IPS-15b (cell line): ENCODE results near the gene TEAD2.
"Not testable (repeated sequence)": the region's sequence is repeated elsewhere in the genome, so short reads cannot be mapped to it uniquely, and the experiment has no call there.

Experiments used
- H3K27me3 ChIP-seq: one replicate; pipeline ENCODE4 v1.6.1; 2013; ENCODE audit warnings: low read length; ENCODE audit not compliant: control insufficient read depth, insufficient read depth
- H3K36me3 ChIP-seq: one replicate; pipeline ENCODE4 v1.6.1; 2013; ENCODE audit warnings: low read length; ENCODE audit not compliant: control insufficient read depth, insufficient read depth
- H3K4me1 ChIP-seq: one replicate; pipeline ENCODE4 v1.6.1; 2013; ENCODE audit warnings: mild to moderate bottlenecking, low read length; ENCODE audit not compliant: control insufficient read depth, insufficient read depth
- H3K4me3 ChIP-seq: one replicate; pipeline ENCODE4 v1.5.1; 2013; ENCODE audit warnings: low read depth, low read length
- H3K9ac ChIP-seq: one replicate; pipeline ENCODE4 v1.6.1; 2013; ENCODE audit warnings: low read depth, mild to moderate bottlenecking, low read length
- H3K9me3 ChIP-seq: one replicate; pipeline ENCODE4 v1.6.1; 2013; ENCODE audit warnings: mild to moderate bottlenecking, low read length; ENCODE audit not compliant: control insufficient read depth, insufficient read depth

The TEAD2 gene

DNA sequence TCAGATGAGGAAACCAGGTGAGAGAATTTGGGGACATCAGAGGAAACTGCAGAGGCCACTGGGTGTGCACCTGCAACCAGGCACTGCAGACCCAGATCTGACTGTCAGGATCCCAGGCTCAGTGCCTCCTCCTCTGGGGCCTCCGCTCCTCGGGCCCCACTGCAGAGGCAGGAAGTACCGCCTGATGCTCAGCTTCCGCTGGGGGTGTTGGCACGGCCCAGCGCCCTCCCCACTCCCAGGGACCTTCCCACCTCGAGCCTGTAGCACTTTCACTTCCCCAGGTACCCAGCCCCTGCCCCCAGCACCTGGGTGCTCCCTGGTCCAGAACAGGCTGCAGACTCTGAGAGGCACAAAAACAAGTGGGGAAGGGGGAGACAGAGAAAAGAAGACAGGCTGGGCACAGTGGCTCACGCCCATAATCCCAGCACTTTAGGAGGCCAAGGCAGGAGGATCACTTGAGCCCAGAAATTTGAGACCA lies 28.4 kb downstream of the TEAD2 start:
- Histone ChIP-seq H3K36me3 (no peaks in the 10 kb centered on the region), H3K4me1 (peaks cover 2% of the 10 kb centered on the region), H3K27me3 (peaks cover 17% of the 10 kb centered on the region), H3K9ac (no peak overlapping the region), H3K9me3 (no peaks in the 10 kb centered on the region), H3K4me3 (no peak overlapping the region)

DNA sequence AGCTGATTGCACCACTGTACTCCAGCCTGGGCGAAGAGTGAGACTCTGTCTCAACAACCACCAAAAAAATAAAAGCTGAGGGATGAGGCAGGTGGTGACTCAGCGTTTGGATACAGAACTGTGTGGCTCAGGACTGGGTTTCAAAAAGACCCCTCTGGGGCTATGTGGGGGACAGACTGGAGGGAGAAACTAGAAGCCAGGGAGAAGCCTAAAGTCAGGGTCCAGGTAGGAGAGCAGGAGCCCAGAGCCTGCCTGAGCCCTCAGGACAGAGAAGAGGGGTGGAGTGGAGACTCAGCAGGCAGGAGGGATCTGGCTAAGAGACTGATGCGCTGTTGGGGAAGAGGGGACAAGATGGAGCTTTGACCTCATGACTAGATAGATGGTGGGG lies 28.8 kb downstream of the TEAD2 start:
- Histone ChIP-seq H3K36me3 (no peaks in the 10 kb centered on the region), H3K4me1 (peaks cover 2% of the 10 kb centered on the region), H3K27me3 (peaks cover 15% of the 10 kb centered on the region), H3K9me3 (no peaks in the 10 kb centered on the region), H3K4me3 (no peak overlapping the region), H3K9ac (no peak overlapping the region)

DNA sequence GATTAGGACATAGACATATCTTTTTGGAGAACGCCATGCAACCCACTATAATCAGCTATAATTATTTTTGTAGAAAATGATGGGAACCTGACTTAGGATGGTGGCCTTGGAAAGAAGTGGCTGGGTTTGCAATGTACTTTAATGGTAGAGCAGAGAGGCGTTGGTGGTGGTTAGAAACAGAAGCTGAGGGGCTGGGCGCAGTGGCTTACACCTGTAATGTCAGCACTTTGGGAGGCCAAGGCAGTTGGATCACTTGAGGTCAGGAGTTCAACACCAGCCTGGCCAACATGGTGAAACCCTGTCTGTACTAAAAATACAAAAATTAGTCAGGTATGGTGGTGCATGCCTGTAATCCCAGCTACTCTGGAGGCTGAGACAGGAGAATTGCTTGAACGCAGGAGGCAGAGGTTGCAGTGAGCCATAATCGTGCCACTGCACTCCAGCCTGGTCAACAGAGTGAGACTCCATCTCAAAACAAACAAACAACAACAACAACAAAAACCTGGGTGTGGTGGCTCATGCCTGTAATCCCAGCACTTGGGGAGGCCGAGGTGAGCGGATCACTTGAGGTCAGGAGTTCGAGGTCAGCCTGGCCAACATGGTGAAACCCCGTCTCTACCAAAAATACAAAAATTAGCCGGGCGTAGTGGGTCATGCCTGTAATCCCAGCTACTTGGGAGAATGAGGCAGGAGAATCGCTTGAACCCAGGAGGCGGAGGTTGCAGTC lies 29.4 kb downstream of the TEAD2 start:
- not testable (repeated sequence) for H3K9me3 ChIP-seq, H3K9ac ChIP-seq, H3K4me3 ChIP-seq, H3K4me1 ChIP-seq, H3K36me3 ChIP-seq
- H3K27me3 ChIP-seq = peaks cover 13% of the 10 kb centered on the region

DNA sequence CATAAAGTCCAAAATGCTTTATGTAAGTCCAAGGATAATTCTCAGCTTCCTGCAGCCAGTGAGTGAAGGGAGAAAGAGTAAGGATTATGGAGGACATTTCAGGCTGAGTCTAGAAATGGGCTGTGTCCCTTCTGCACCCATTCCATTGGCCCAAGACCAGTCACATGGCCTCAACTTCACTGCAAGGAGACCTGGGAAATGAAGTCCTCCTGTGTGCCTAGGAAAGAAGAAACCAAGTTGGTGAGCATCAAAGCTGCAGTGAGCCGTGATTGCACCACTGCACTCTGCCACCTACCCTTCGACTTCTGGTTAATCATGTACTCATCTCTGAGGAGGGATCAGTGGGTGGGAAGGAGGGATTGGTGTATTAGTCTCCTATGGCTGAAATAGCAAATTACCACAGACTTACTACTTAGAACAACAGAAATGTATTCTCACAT lies 30.6 kb downstream of the TEAD2 start:
- no peaks in the 10 kb centered on the region for H3K36me3 ChIP-seq
- H3K9ac ChIP-seq = no peak overlapping the region
- H3K9me3 ChIP-seq = no peaks in the 10 kb centered on the region
- peaks cover 2% of the 10 kb centered on the region for H3K4me1 ChIP-seq
- H3K27me3 ChIP-seq = peaks cover 2% of the 10 kb centered on the region
- no peak overlapping the region for H3K4me3 ChIP-seq

DNA sequence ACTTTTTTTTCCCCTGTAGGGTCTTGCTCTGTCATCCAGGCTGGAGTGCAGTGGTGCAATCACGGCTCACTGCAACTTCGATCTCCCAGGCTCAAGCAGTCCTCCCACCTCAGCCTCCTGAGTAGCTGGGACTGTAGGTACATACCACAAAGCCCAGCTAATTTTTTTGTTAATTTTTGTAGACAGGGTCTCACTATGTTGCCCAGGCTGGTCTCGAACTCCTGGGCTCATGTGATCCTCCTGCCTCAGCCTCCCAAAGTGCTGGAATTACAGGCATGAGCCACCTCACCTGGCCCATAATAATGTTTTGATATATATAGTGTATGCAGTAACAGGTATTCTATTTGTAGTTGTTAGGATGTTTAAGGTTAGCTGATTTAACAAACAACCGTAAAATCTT lies 31.0 kb downstream of the TEAD2 start:
- not testable (repeated sequence) for H3K36me3 ChIP-seq, H3K27me3 ChIP-seq, H3K4me1 ChIP-seq, H3K9ac ChIP-seq, H3K9me3 ChIP-seq, H3K4me3 ChIP-seq

DNA sequence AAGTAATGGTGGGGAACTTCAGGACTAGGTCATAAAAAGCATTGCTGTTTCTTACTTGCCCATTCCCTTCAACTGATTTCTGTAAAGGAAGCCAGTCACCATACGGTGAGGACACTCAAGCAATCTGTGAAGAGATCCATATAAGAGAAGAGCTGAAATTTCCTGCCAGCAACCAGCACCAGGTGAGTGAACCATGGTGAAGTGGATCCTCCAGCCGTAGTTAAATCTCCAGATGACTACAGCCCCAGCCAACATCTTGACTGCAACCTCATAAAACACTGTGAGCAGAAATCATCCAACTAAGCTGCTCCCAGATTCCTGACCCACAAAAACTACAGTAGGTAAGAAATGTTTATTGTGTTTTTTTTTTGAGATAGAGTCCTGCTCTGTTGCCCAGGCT lies 33.5 kb downstream of the TEAD2 start:
- Histone ChIP-seq H3K9ac (no peak overlapping the region), H3K27me3 (no peaks in the 10 kb centered on the region), H3K4me3 (no peak overlapping the region), H3K36me3 (no peaks in the 10 kb centered on the region), H3K9me3 (no peaks in the 10 kb centered on the region), H3K4me1 (no peaks in the 10 kb centered on the region)

DNA sequence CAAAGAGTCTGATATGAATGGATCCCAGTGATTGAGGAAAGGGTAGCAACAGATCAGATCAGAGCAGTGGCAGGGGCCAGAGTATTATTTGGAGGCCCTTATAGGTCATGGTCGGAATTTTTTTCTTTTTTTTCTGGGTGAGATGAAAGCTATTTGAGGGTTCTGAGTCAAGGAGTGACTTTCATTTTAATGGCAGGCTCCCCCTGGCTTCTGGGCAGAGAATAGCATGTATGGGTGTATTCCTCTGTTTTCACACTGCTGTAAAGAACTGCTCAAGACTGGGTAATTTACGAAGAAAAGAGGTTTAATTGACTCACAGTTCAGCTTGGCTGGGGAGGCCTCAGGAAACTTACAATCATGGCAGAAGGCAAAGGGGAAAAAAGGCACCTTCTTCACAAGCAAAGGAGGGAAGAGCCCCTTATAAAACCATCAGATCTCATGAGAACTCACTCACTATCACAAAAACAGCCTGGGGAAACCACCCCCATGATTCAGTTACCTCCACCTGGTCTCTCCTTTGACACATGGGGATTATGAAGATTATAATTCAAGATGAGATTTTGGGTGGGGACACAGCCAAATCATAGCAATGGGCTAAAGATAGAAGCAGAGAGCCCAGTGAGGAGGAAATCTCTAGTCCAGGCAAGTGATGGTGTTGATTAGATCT lies 34.2 kb downstream of the TEAD2 start:
- Histone ChIP-seq H3K4me1 (no peaks in the 10 kb centered on the region), H3K9ac (no peak overlapping the region), H3K4me3 (no peak overlapping the region), H3K36me3 (no peaks in the 10 kb centered on the region), H3K27me3 (no peaks in the 10 kb centered on the region), H3K9me3 (no peaks in the 10 kb centered on the region)

DNA sequence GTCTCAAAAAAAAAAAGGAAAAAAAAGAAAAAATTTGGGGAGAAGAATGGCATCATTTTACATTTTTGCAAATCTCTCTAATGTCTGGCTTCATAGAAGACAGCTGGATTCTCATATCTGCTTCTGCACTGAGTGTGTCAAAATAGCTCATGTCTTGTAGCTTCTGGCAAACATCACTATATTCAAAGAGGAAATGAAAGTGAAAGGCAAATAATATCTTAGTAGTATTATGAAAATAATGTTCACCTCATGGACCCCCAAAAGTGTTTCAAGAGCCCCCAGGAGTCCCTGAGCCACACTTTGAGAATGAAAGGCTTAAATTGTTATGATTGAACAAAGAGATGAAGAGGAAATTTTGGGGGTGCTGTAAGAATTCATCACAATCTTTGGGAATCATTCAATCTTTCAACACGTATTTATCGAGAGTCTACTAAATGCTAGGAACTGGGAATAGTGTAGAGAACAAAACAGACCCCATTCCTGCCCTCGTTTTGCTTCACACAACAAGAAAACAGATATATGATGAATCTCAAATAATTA lies 36.0 kb downstream of the TEAD2 start:
- Histone ChIP-seq H3K4me3 (no peak overlapping the region), H3K9ac (no peak overlapping the region), H3K9me3 (no peaks in the 10 kb centered on the region), H3K36me3 (no peaks in the 10 kb centered on the region), H3K4me1 (no peaks in the 10 kb centered on the region), H3K27me3 (no peaks in the 10 kb centered on the region)

DNA sequence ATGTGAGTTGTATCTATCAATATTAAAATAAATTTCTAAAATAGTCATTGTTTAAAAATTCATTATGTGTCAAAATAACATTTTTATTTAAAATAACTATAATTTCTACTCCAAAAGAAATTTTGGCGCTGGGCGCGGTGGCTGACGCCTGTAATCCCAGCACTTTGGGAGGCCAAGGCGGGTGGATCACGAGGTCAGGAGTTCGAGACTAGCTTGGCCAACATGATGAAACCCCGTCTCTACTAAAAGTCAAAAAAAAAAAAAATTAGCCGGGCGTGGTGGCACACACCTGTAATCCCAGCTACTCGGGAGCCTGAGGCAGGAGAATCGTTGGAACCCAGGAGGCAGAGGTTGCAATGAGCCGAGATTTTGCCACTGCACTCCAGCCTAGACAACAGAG lies 36.5 kb downstream of the TEAD2 start:
- not testable (repeated sequence) for H3K4me1 ChIP-seq, H3K36me3 ChIP-seq, H3K9me3 ChIP-seq, H3K9ac ChIP-seq, H3K4me3 ChIP-seq, H3K27me3 ChIP-seq

DNA sequence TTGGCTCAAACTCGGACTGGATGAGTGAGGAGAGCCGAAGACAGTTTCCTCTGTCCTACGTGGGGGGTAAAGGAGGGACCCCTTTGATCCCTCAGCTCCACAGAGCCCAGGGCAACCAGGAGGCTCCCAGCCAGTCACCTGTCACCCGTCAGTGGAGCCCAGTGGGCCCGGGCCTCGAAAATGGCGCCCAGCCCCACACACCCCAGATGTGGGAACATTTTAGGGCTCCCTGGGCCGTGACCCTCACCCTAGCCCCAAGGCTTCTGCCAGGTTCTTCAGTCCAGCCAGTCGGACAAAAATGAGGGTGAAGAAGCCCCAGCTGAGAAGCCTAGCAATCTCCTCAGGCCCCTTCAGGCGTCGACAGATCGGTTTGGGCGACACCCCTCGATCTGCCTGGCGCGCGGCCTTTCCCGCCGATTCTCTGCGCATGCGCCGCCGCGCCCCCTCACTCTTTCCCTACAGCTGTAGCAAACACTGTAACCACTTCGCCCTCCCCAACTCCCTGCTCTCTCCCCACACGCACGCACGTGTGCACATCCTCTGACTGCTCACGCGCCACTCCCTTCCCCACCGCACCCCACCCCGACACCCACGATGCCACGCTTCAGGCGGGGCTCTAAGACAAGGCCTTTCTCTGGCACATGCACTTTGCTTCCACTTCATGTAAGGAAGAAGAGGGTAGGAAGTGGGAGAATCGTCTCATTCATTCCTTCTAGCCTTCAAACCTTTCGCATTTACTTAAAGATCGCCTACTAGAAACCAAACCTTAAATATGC lies 37.2 kb downstream of the TEAD2 start, which contains the start of gene SLC6A16:
SLC6A16 (minus strand) TSS at position 391 of the 776 bp plus-strand sequence. CDS start 13,844 bp downstream, outside the sequence.
- Histone ChIP-seq H3K36me3 (no peaks in the 10 kb centered on the region), H3K4me1 (no peaks in the 10 kb centered on the region), H3K4me3 (no peak within 1 kb of the TSS), H3K9me3 (no peaks in the 10 kb centered on the region), H3K9ac (no peak within 1 kb of the TSS), H3K27me3 (no peaks in the 10 kb centered on the region)

DNA sequence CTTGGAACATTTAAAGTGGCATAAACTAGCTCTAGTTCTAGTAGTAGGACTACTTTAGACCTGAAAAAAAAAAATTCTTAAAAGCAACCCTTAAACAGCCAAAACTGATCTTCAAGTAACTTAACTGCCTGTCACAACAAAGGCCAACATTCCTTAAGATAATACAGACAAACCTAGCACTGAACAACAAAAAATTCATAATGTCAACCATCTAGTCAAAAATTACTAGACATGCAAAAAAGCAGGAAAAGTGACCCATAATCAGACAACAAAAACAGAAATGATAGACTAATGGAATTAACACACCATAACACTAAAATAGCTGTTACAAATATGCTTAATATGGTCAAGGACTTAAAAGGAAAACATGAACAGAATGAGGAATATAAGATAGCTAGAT lies 43.9 kb downstream of the TEAD2 start:
- H3K4me3 ChIP-seq = no peak overlapping the region
- no peaks in the 10 kb centered on the region for H3K9me3 ChIP-seq
- no peak overlapping the region for H3K9ac ChIP-seq
- H3K4me1 ChIP-seq = no peaks in the 10 kb centered on the region
- H3K36me3 ChIP-seq = no peaks in the 10 kb centered on the region
- no peaks in the 10 kb centered on the region for H3K27me3 ChIP-seq
